ENCODE results near the gene CCIN.
A peak's percentile ranks its signal among the peaks of the same experiment; 100 is the strongest.

Gene CCIN

GRCh38 chr9:36134761-36135505 lies 34.3 kb upstream of the CCIN start:
- no peak overlapping the region for H3K9ac ChIP-seq (ENCODE audit: low read length)
- no peak overlapping the region for H2BK120ac ChIP-seq (ENCODE audit: low read depth, low read length)
- 48% methylated on average over 5 of the region's 9 CpGs for WGBS
- H3K27ac ChIP-seq (ENCODE audit: low read length, poor library complexity, severe bottlenecking), result no peak overlapping the region
- H3K9me3 ChIP-seq (ENCODE audit: control insufficient read depth, low read length), result no peaks in the 10 kb centered on the region
- H3K27me3 ChIP-seq (ENCODE audit: control insufficient read depth in 1 of 2, insufficient read depth in 1 of 2, low read length in 2 of 2), result peaks cover 0 to 5% of the 10 kb centered on the region in 2 experiments
- H2BK15ac ChIP-seq (ENCODE audit: low read depth, poor library complexity, severe bottlenecking), result no peak overlapping the region
- peaks cover 27% of the 10 kb centered on the region for H3K4me1 ChIP-seq (ENCODE audit: control insufficient read depth, insufficient read depth, low read depth, low read length)
- no peak overlapping the region for H3K4me3 ChIP-seq (ENCODE audit: insufficient read depth in 1 of 2, low read depth in 1 of 2, low read length in 2 of 2)
- DNase-seq, result no peak
- no peak overlapping the region for H4K91ac ChIP-seq (ENCODE audit: low read length)
- peaks cover 12% of the 10 kb centered on the region for H3K79me1 ChIP-seq (replicated peaks; ENCODE audit: low read length, poor library complexity, severe bottlenecking)
- H2AFZ ChIP-seq (ENCODE audit: low read depth, low read length), result no peak overlapping the region
- H2AK5ac ChIP-seq (ENCODE audit: low read length, severe bottlenecking), result no peak overlapping the region
- no peak overlapping the region for H3K18ac ChIP-seq (ENCODE audit: low read depth in 1 of 2, low read length in 2 of 2)
- no peak overlapping the region for H3K4ac ChIP-seq (ENCODE audit: low read depth in 1 of 2, low read length in 2 of 2)
- H3K4me2 ChIP-seq (ENCODE audit: low read length, poor library complexity, severe bottlenecking), result no peak overlapping the region
- H3K23ac ChIP-seq (ENCODE audit: low read length in 2 of 2), result no peak overlapping the region
- H4K8ac ChIP-seq (ENCODE audit: low read length), result no peak overlapping the region
- no peaks in the 10 kb centered on the region for H3K36me3 ChIP-seq (ENCODE audit: control insufficient read depth in 1 of 2, insufficient read depth in 2 of 2, low read depth in 1 of 2, low read length in 2 of 2)
- no peak overlapping the region for H2BK12ac ChIP-seq (ENCODE audit: low read length in 2 of 2)
- no peak overlapping the region for H3K14ac ChIP-seq (ENCODE audit: low read length in 2 of 2)
- H2BK5ac ChIP-seq (ENCODE audit: low read depth, low read length, poor library complexity, severe bottlenecking), result no peak overlapping the region

- H3K4me2 ChIP-seq (ENCODE audit: low read length, poor library complexity, severe bottlenecking), result peak overlapping the region; percentile 93
- peak overlapping the region; percentile 71 to 85 for H3K4me3 ChIP-seq (ENCODE audit: insufficient read depth in 1 of 2, low read depth in 1 of 2, low read length in 2 of 2)
- 3% methylated on average over 18 of the region's 18 CpGs for WGBS
- peaks cover 29% of the 10 kb centered on the region for H3K4me1 ChIP-seq (ENCODE audit: control insufficient read depth, insufficient read depth, low read depth, low read length)
- peak overlapping the region in 1 of 2 experiments; percentile 25 for H3K18ac ChIP-seq (ENCODE audit: low read depth in 1 of 2, low read length in 2 of 2)
- peak overlapping the region; percentile 88 for H3K9ac ChIP-seq (ENCODE audit: low read length)
- no peak overlapping the region for H3K14ac ChIP-seq (ENCODE audit: low read length in 2 of 2)
- H2BK5ac ChIP-seq (ENCODE audit: low read depth, low read length, poor library complexity, severe bottlenecking), result no peak overlapping the region
- H4K91ac ChIP-seq (ENCODE audit: low read length), result no peak overlapping the region
- no peak for DNase-seq
- no peak overlapping the region for H2BK120ac ChIP-seq (ENCODE audit: low read depth, low read length)
- H3K23ac ChIP-seq (ENCODE audit: low read length in 2 of 2), result no peak overlapping the region
- H3K79me1 ChIP-seq (replicated peaks; ENCODE audit: low read length, poor library complexity, severe bottlenecking), result peaks cover 18% of the 10 kb centered on the region
- H3K27me3 ChIP-seq (ENCODE audit: control insufficient read depth in 1 of 2, insufficient read depth in 1 of 2, low read length in 2 of 2), result peaks cover 0 to 5% of the 10 kb centered on the region in 2 experiments
- H2AFZ ChIP-seq (ENCODE audit: low read depth, low read length), result peak overlapping the region; percentile 72
- H3K27ac ChIP-seq (ENCODE audit: low read length, poor library complexity, severe bottlenecking), result no peak overlapping the region
- no peak overlapping the region for H4K8ac ChIP-seq (ENCODE audit: low read length)
- H3K9me3 ChIP-seq (ENCODE audit: control insufficient read depth, low read length), result no peaks in the 10 kb centered on the region
- H3K4ac ChIP-seq (ENCODE audit: low read depth in 1 of 2, low read length in 2 of 2), result no peak overlapping the region
- no peak overlapping the region for H2AK5ac ChIP-seq (ENCODE audit: low read length, severe bottlenecking)
- H2BK12ac ChIP-seq (ENCODE audit: low read length in 2 of 2), result peak overlapping the region in 1 of 2 experiments; percentile 59
- no peaks in the 10 kb centered on the region for H3K36me3 ChIP-seq (ENCODE audit: control insufficient read depth in 1 of 2, insufficient read depth in 2 of 2, low read depth in 1 of 2, low read length in 2 of 2)
- H2BK15ac ChIP-seq (ENCODE audit: low read depth, poor library complexity, severe bottlenecking), result no peak overlapping the region
Observed at GRCh38 chr9:36135741-36136271, 33.4 kb upstream of the CCIN start.

- Histone ChIP-seq H3K36me3 (ENCODE audit: control insufficient read depth in 1 of 2, insufficient read depth in 2 of 2, low read depth in 1 of 2, low read length in 2 of 2) (no peaks in the 10 kb centered on the region), H2AFZ (ENCODE audit: low read depth, low read length) (peak within 1 kb of the TSS; percentile 72), H3K18ac (ENCODE audit: low read depth in 1 of 2, low read length in 2 of 2) (peak within 1 kb of the TSS; percentile 45 to 83), H3K4me2 (ENCODE audit: low read length, poor library complexity, severe bottlenecking) (peak within 1 kb of the TSS; percentile 93), H3K9ac (ENCODE audit: low read length) (peak within 1 kb of the TSS; percentile 88), H4K8ac (ENCODE audit: low read length) (no peak within 1 kb of the TSS), H2BK15ac (ENCODE audit: low read depth, poor library complexity, severe bottlenecking) (peak within 1 kb of the TSS; percentile 95), H2AK5ac (ENCODE audit: low read length, severe bottlenecking) (no peak within 1 kb of the TSS), H2BK120ac (ENCODE audit: low read depth, low read length) (peak within 1 kb of the TSS; percentile 77), H3K14ac (ENCODE audit: low read length in 2 of 2) (peak within 1 kb of the TSS; percentile 15 to 63), H2BK12ac (ENCODE audit: low read length in 2 of 2) (peak within 1 kb of the TSS in 1 of 2 experiments; percentile 88), H3K4ac (ENCODE audit: low read depth in 1 of 2, low read length in 2 of 2) (peak within 1 kb of the TSS; percentile 15 to 66), H3K4me3 (ENCODE audit: insufficient read depth in 1 of 2, low read depth in 1 of 2, low read length in 2 of 2) (peak within 1 kb of the TSS; percentile 71 to 85), H4K91ac (ENCODE audit: low read length) (peak within 1 kb of the TSS; percentile 56), H3K27ac (ENCODE audit: low read length, poor library complexity, severe bottlenecking) (no peak within 1 kb of the TSS), H3K79me1 (replicated peaks; ENCODE audit: low read length, poor library complexity, severe bottlenecking) (peaks cover 18% of the 10 kb centered on the region), H3K9me3 (ENCODE audit: control insufficient read depth, low read length) (no peaks in the 10 kb centered on the region), H3K23ac (ENCODE audit: low read length in 2 of 2) (peak within 1 kb of the TSS in 1 of 2 experiments; percentile 5), H3K27me3 (ENCODE audit: control insufficient read depth in 1 of 2, insufficient read depth in 1 of 2, low read length in 2 of 2) (peaks cover 0 to 5% of the 10 kb centered on the region in 2 experiments), H3K4me1 (ENCODE audit: control insufficient read depth, insufficient read depth, low read depth, low read length) (peaks cover 29% of the 10 kb centered on the region), H2BK5ac (ENCODE audit: low read depth, low read length, poor library complexity, severe bottlenecking) (no peak within 1 kb of the TSS)
- 0% methylated on average over 44 of the region's 83 CpGs for WGBS
- peak; percentile 75 for DNase-seq
Observed at GRCh38 chr9:36136272-36136893, 32.8 kb upstream of the CCIN start, which contains the start of gene GLIPR2. Gene GLIPR2, plus strand, starts transcription at chr9:36136733. Its CDS starts 46 bp downstream, at chr9:36136779.

GRCh38 chr9:36136894-36137391 lies 32.2 kb upstream of the CCIN start:
- Histone ChIP-seq H3K14ac (ENCODE audit: low read length in 2 of 2) (peak overlapping the region; percentile 15 to 63), H3K4ac (ENCODE audit: low read depth in 1 of 2, low read length in 2 of 2) (peak overlapping the region; percentile 15 to 66)
- WGBS, result under 1% methylated on average over 32 of the region's 40 CpGs

More at GRCh38 chr9:36136894-36137391, 32.2 kb upstream of the CCIN start:
- H3K23ac ChIP-seq (ENCODE audit: low read length in 2 of 2), result no peak overlapping the region
- no peak overlapping the region for H3K27ac ChIP-seq (ENCODE audit: low read length, poor library complexity, severe bottlenecking)
- peaks cover 29% of the 10 kb centered on the region for H3K4me1 ChIP-seq (ENCODE audit: control insufficient read depth, insufficient read depth, low read depth, low read length)
- peaks cover 0 to 2% of the 10 kb centered on the region in 2 experiments for H3K36me3 ChIP-seq (ENCODE audit: control insufficient read depth in 1 of 2, insufficient read depth in 2 of 2, low read depth in 1 of 2, low read length in 2 of 2)
- H4K91ac ChIP-seq (ENCODE audit: low read length), result peak overlapping the region; percentile 56
- H2AK5ac ChIP-seq (ENCODE audit: low read length, severe bottlenecking), result no peak overlapping the region
- H2BK12ac ChIP-seq (ENCODE audit: low read length in 2 of 2), result no peak overlapping the region
- H2BK5ac ChIP-seq (ENCODE audit: low read depth, low read length, poor library complexity, severe bottlenecking), result no peak overlapping the region
- no peak overlapping the region for H4K8ac ChIP-seq (ENCODE audit: low read length)
- peak overlapping the region; percentile 88 for H3K9ac ChIP-seq (ENCODE audit: low read length)
- no peak for DNase-seq
- no peaks in the 10 kb centered on the region for H3K9me3 ChIP-seq (ENCODE audit: control insufficient read depth, low read length)
- H2BK120ac ChIP-seq (ENCODE audit: low read depth, low read length), result peak overlapping the region; percentile 77
- peak overlapping the region; percentile 45 to 83 for H3K18ac ChIP-seq (ENCODE audit: low read depth in 1 of 2, low read length in 2 of 2)
- H3K79me1 ChIP-seq (replicated peaks; ENCODE audit: low read length, poor library complexity, severe bottlenecking), result peaks cover 21% of the 10 kb centered on the region
- H3K4me2 ChIP-seq (ENCODE audit: low read length, poor library complexity, severe bottlenecking), result peak overlapping the region; percentile 93
- peak overlapping the region; percentile 55 for H2AFZ ChIP-seq (ENCODE audit: low read depth, low read length)
- H3K27me3 ChIP-seq (ENCODE audit: control insufficient read depth in 1 of 2, insufficient read depth in 1 of 2, low read length in 2 of 2), result peaks cover 0 to 5% of the 10 kb centered on the region in 2 experiments
- H3K4me3 ChIP-seq (ENCODE audit: insufficient read depth in 1 of 2, low read depth in 1 of 2, low read length in 2 of 2), result peak overlapping the region; percentile 71 to 85
- peak overlapping the region; percentile 95 for H2BK15ac ChIP-seq (ENCODE audit: low read depth, poor library complexity, severe bottlenecking)
